ENCODE measurements around the gene FGF18. TPM values are rescaled to one million over a fixed set of nuclear protein-coding genes. Genes with fewer than 3 reads are reported as not detected.

FGF18 gene
- total RNA-seq, 4 donors from 2014 or later = 0.20 TPM; not detected in 3

DNA sequence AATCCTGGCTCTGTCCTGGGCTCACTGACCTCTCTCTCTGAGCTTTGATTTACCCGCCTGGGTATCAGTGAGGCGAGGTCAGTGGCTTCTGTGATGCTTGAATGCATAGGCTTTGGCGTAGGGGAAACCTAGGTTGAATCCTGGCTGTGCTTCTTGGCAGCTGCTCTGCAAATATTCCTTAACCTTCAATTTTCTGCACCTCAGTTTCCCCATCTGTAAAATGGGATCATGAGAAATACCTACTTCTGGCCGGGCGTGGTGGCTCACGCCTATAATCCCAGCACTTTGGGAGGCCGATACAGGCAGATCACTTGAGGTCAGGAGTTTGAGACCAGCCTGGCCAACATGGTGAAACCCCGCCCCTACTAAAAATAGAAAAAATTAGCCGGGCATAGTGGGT lies 7.2 kb downstream of the FGF18 start:
- in situ Hi-C loops (cut with MboI; ENCODE audit: low sequenced_read_pairs in 4 of 4) = no loop called here
- ATAC-seq = no peak

GRCh38 chr5:171427318-171428167 lies 8.1 kb downstream of the FGF18 start:
- H3K27me3 ChIP-seq = no peaks in the 10 kb centered on the region
- DNase-seq = no peak
- no peak overlapping the region for H3K4me3 ChIP-seq
- H3K27ac ChIP-seq = no peak overlapping the region
- TF ChIP-seq POLR2A (IDR thresholded peaks at IDR 0.05) (no peak), CTCF (IDR thresholded peaks at IDR 0.05 in 4 of 5, conservative IDR thresholded peaks at IDR 0.05 in 1 of 5) (no peak)
- no peaks in the 10 kb centered on the region for H3K9me3 ChIP-seq
- ATAC-seq = no peak
- H3K36me3 ChIP-seq = no peaks in the 10 kb centered on the region
- no peaks in the 10 kb centered on the region for H3K4me1 ChIP-seq
- intact Hi-C loops (cut with DNase I; ENCODE audit: low total_unique reads) (no loop called here), in situ Hi-C loops (cut with MboI; ENCODE audit: low sequenced_read_pairs in 4 of 4) (no loop called here)

More for the DNA sequence above, 7.2 kb downstream of the FGF18 start:
- Histone ChIP-seq H3K27me3 (no peaks in the 10 kb centered on the region), H3K36me3 (no peaks in the 10 kb centered on the region), H3K4me3 (no peak overlapping the region), H3K27ac (no peak overlapping the region), H3K4me1 (no peaks in the 10 kb centered on the region), H3K9me3 (no peaks in the 10 kb centered on the region)
- no peak for DNase-seq
- intact Hi-C loops (cut with DNase I; ENCODE audit: low total_unique reads) = no loop called here
- no peak for TF ChIP-seq POLR2A (IDR thresholded peaks at IDR 0.05)
- no peak for TF ChIP-seq CTCF (IDR thresholded peaks at IDR 0.05 in 4 of 5, conservative IDR thresholded peaks at IDR 0.05 in 1 of 5)

DNA sequence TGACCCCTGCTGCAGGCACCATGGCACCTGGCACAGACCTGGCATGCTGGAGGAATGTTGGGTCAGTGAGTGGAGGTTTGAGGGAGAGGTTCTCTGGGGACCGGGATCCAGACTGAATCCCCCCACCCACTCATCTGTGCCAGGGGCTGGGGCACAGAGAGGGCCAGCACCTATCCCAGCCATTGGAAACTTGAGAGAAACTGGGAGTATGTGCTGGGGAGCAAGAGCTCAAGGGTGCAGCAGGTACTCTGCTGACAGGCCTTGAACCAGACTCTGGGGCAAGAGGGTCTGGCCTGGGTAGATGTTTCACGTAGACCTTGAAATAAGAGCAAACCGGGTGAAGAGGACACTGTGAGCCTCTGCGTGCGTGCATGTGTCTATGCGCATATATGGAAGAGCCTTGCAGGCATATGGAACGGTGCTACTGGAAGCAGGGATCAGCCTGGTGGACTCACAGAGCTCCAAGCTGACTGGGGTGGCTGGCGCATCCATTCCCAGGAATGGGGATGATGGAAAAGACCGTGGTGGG lies 8.8 kb downstream of the FGF18 start:
- Histone ChIP-seq H3K27me3 (no peaks in the 10 kb centered on the region), H3K36me3 (no peaks in the 10 kb centered on the region), H3K9me3 (no peaks in the 10 kb centered on the region), H3K4me1 (no peaks in the 10 kb centered on the region), H3K4me3 (no peak overlapping the region), H3K27ac (no peak overlapping the region)
- in situ Hi-C loops (cut with MboI; ENCODE audit: low sequenced_read_pairs in 4 of 4) = no loop called here
- intact Hi-C loops (cut with DNase I; ENCODE audit: low total_unique reads) = no loop called here
- DNase-seq = no peak
- ATAC-seq = no peak
- TF ChIP-seq CTCF (IDR thresholded peaks at IDR 0.05 in 4 of 5, conservative IDR thresholded peaks at IDR 0.05 in 1 of 5) = no peak
- no peak for TF ChIP-seq POLR2A (IDR thresholded peaks at IDR 0.05)

DNA sequence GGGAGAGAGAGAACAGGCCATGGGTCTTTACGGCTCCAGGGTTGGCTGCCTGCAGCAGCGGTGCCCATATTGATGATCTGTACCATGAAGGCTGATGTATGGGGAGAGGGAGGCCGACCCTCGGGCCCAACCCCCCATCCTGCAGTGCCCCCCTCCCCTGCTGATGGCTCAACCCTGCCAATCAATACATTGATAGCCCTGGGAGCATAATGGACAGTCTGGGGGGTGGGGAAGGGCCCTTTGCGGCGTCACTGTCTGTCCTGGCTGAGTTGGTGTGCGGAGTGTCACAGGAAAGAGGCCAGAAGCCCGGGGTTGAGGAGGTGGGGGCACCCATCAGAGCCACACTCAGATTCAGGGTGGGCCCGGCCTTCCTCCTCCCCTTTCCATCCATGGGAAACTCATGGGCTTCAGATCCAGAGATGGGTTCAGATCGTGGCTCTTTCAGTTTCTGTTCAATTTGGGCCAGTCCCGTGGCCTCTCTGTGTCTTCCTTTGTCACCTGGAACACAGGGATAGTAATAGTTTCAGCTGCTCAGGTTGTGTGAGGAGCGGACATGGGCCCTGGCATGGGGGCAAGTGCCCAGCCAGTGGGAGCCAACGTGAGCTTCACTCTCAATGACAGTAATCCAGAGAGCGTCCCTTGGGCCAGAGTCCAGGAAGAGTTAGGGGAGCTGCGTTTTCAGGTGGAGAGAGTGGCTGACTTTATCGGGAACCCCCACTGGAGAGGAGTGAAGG lies 9.5 kb downstream of the FGF18 start:
- TF ChIP-seq POLR2A (IDR thresholded peaks at IDR 0.05) = no peak
- TF ChIP-seq CTCF (IDR thresholded peaks at IDR 0.05 in 4 of 5, conservative IDR thresholded peaks at IDR 0.05 in 1 of 5) = no peak

More for the DNA sequence above, 9.5 kb downstream of the FGF18 start:
- ATAC-seq = no peak
- in situ Hi-C loops (cut with MboI; ENCODE audit: low sequenced_read_pairs in 4 of 4) (no loop called here), intact Hi-C loops (cut with DNase I; ENCODE audit: low total_unique reads) (no loop called here)
- no peaks in the 10 kb centered on the region for H3K4me1 ChIP-seq
- no peak overlapping the region for H3K27ac ChIP-seq
- no peaks in the 10 kb centered on the region for H3K36me3 ChIP-seq
- DNase-seq = no peak
- H3K4me3 ChIP-seq = no peak overlapping the region
- H3K27me3 ChIP-seq = no peaks in the 10 kb centered on the region
- no peaks in the 10 kb centered on the region for H3K9me3 ChIP-seq

Measured in gastrocnemius medialis (tissue), 4 donors.